Stimulated activated CD4-positive, alpha-beta T cell treated with anti-CD3 and anti-CD28 coated beads, Interleukin-15, amount 100 ng/mL, for 1 hour (primary cell): Measurements from ENCODE around the gene PIP5K1B.

Experiments used
- DNase-seq, 2 donors: peaks; one replicate each; pipeline ENCODE4 v3.0.0-alpha.2; 2020; ENCODE audit warnings: low read depth in 1 of 2, low spot score in 1 of 2

Gene PIP5K1B

DNA sequence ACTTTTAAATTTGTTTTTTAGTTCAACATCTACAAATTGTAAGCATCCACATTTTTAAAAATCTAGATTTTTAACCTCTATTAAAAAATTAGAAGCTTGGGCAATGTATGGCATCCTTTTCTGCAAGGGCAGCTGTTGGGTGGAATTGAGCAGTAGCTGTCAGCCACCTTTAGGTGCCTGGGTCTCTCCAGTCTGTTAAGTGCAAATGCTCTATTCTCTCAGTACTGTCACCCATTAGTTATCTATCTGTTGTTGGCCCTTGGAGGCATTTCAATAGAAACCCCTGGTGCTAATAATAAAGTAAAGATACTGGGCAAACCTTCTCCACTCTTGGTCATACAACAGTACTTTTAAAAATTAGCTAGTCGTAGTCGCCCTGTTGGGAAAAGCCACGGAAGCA lies 63.6 kb downstream of the PIP5K1B start:
- DNase-seq: no peak

- no peak for DNase-seq
These were observed 64.8 kb downstream of the PIP5K1B start for GRCh38 chr9:68769852-68770251.

DNA sequence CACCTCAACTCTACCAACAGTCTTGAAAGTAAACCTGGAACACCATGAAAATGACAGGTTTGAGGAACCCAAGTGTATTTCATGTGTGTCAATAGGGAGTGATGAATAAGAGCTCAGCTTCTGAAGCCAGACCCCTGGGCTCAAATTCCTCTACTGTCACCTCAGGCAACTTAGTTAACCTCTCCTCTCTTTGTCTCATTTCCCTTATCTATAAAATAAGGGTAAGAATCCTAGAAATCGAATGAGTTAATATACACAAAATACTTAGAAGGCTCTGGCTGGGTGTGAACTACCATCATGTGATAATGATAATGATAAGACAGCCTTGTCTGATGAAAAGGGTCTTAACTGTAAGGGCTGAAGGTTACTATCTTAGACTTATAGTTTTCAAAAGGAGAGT lies 66.3 kb downstream of the PIP5K1B start:
- DNase-seq: no peak

GRCh38 chr9:68775003-68775730 lies 70.1 kb downstream of the PIP5K1B start:
- DNase-seq: no peak

GRCh38 chr9:68777070-68777763 lies 72.2 kb downstream of the PIP5K1B start:
- no peak for DNase-seq

GRCh38 chr9:68778635-68779034 lies 73.6 kb downstream of the PIP5K1B start:
- no peak for DNase-seq

- peak; percentile 91 to 92 for DNase-seq
These were observed 74.7 kb downstream of the PIP5K1B start for GRCh38 chr9:68779558-68780379.

GRCh38 chr9:68780380-68780712 lies 75.3 kb downstream of the PIP5K1B start:
- DNase-seq: no peak

DNA sequence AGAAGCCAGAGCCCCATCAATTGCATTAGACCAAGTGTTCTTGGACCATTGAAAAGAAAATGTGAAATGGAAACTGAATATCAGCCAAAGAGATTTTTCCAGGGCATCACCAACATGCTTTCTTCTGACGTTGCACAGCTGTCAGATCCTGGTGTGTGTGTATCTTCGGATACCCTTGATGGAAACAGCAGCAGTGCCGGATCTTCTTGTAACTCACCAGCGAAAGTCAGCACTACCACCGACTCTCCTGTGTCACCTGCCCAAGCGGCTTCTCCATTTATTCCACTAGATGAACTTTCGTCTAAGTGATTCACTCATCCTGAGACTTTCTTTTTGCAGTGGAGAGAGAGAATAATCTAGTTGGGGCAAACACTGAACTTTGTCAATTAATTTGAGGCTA lies 75.7 kb downstream of the PIP5K1B start:
- no peak for DNase-seq

DNA sequence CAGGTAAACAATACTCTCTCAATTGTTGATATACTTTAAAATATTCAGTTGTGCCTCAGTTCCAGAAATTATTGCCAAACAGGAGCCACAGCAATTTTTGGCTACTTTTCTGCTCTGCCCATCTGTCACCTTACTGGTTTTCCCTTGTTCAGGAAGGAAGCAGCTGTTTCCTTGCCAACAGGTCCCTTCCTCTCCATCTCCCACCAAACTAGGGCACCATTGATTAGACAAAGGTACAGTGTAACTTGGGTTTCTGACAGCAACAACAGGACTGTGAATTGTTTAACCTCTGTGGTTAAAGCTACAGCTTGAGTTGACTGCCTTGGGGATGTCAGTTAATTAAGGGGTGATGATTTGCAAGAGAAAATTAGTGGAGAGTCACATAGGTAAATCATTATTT lies 76.9 kb downstream of the PIP5K1B start:
- DNase-seq: no peak

- DNase-seq: no peak
These were observed 77.5 kb downstream of the PIP5K1B start for GRCh38 chr9:68782546-68782945.

GRCh38 chr9:68785965-68786364 lies 80.9 kb downstream of the PIP5K1B start:
- DNase-seq: no peak

DNA sequence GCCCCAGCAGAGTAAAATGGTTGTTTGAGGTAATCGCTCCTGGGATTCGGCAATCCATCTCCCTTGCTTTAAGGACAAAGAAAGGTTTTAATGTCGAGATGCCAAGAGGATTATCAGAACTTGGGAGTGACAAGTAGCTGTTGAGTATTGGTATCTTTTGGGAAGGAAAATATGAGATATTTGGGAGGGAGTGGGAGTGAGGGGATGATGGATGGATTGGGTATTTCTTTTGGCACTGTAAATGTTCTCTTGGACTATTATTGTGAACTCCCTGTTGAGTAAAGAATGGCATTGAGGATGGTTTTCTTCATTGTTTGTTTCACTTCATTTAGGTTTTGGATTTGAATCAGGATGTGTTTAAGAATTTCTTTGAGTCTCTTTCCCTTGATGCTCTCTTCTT lies 86.1 kb downstream of the PIP5K1B start:
- DNase-seq: no peak

GRCh38 chr9:68793605-68794343 lies 88.7 kb downstream of the PIP5K1B start:
- DNase-seq: no peak

DNA sequence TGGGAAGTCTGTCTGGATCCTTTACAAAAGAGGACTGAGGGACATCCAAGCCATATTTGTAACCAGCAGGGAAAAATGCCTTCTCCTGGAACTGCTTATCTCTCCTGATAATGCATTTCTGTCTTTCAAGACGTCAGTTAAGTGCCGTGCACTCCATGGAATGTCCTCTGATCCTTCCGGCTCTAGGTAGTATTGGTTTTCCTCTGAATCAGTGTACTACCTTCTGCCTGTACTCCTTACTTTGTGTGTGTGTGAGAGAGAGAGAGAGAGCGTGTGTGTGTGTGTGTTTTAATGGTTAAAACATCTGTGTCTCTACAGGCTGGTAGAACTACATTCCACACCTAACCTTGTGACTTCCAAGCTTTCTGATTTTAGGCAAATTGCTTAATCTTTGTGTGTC lies 89.9 kb downstream of the PIP5K1B start:
- no peak for DNase-seq

DNA sequence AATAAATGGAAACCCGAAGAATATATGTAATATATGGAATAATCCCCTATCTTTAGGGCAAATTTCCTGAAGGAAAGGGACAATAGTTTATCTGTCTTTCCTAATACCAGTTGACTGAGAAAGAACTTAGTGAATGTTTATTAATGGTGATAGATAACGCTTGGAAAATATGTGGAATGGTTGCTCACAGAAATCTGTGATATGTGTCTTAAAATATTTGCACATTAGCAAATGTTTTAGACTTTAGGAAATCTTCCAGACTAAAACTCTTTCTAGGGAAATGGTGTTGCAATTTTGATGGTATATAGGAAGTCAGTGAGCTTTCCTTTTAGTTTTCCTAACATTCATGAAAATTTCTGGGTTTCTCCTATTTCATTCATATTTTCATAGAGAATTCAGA lies 90.4 kb downstream of the PIP5K1B start:
- DNase-seq: no peak

DNA sequence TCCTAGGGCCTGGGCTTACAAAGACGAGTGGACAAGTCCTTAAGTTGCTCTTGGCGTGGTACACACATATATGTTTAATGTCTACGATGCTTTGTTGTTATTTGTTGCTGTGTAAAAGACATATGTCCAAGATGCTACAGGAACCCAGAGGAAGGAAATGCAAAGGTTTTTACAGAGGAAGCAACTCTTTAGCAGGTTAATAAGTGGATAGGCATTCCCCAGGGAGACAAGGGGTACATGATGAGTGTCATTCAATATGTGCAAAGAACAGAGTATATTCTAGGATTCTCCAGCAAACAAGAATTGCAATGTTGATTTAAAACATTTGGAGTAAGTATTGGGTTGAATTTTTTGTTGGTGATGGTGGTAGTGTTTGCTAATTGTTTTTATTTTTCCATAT lies 92.1 kb downstream of the PIP5K1B start:
- DNase-seq: no peak

- no peak for DNase-seq
These were observed 93.4 kb downstream of the PIP5K1B start for GRCh38 chr9:68798423-68798822.

DNA sequence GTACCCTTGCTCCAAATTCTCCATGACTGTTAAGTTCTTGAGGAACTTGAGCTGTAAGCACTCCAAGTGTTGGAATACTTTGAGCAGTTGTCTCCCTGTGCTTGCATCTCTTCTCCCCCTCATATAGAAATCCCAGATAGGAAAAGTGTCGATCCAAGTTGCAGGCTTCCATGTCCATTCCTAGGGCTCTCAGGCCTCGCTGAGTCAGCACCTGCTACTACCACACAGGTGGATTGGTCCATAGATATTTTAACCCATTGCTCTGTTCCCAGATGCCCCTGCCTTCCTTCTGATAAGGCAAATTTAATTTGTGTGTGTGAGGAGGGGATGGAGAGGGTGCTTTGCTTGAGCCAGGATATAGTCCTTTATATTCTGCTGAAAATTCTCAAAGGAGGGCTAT lies 95.8 kb downstream of the PIP5K1B start:
- DNase-seq: no peak

- no peak for DNase-seq
These were observed 97.5 kb downstream of the PIP5K1B start for GRCh38 chr9:68802525-68803015.
